SU-DHL-6 (cell line): ENCODE data around the gene S100A16.
"Not testable (repeated sequence)": the region's sequence is repeated elsewhere in the genome, so short reads cannot be mapped to it uniquely, and the experiment has no call there.

Experiments used
- H2AFZ ChIP-seq: fragments of 200-600 bp; sonication (generic); 2 replicates; pipeline ENCODE4 v1.6.1; 2014; ENCODE audit warnings: low read depth, mild to moderate bottlenecking, moderate library complexity, mixed read lengths, antibody characterized with exemption, low read length; ENCODE audit not compliant: severe bottlenecking
- H3F3A ChIP-seq: fragments of 200-600 bp; shearing (Covaris generic); 2 replicates; pipeline ENCODE4 v1.6.0; 2016; ENCODE audit warnings: antibody characterized with exemption, mild to moderate bottlenecking; ENCODE audit not compliant: insufficient read depth
- H3K27ac ChIP-seq: fragments of 200-600 bp; sonication (generic); 2 replicates; pipeline ENCODE4 v1.5.1; 2016; ENCODE audit warnings: low read depth, mild to moderate bottlenecking, low read length, moderate library complexity, mixed read lengths
- H3K27me3 ChIP-seq: fragments of 200-600 bp; sonication (generic), shearing (Covaris generic); 2 replicates; pipeline ENCODE4 v1.6.0; 2014; ENCODE audit warnings: mild to moderate bottlenecking, low read length
- H3K36me3 ChIP-seq: fragments of 200-600 bp; sonication (generic); 2 replicates; pipeline ENCODE4 v1.6.1; 2014; ENCODE audit warnings: mild to moderate bottlenecking, low read length, mixed read lengths
- H3K4me2 ChIP-seq: fragments of 300-600, 200-600 bp; shearing (Covaris generic), sonication (generic); 2 replicates; pipeline ENCODE4 v1.6.0; 2014; ENCODE audit warnings: low read length, low read depth, mild to moderate bottlenecking; ENCODE audit not compliant: poor library complexity, severe bottlenecking
- H3K4me3 ChIP-seq: fragments of 200-600 bp; sonication (generic); 2 replicates; pipeline ENCODE4 v1.5.1; 2014; ENCODE audit warnings: antibody characterized with exemption, low read length, mild to moderate bottlenecking, mixed read lengths; ENCODE audit not compliant: insufficient read depth, poor library complexity, severe bottlenecking
- H3K79me2 ChIP-seq: fragments of 200-600 bp; sonication (generic); 2 replicates; pipeline ENCODE4 v1.6.1; 2014; ENCODE audit warnings: mild to moderate bottlenecking, low read length, moderate library complexity; ENCODE audit not compliant: insufficient read depth
- H3K9ac ChIP-seq: fragments of 200-600 bp; sonication (generic); 2 replicates; pipeline ENCODE4 v1.7.0; 2014; ENCODE audit warnings: mild to moderate bottlenecking, low read length
- H3K9me2 ChIP-seq: fragments of 200-600 bp; sonication (generic); replicated peaks from 2 replicates; pipeline ENCODE4 v1.6.1; 2014; ENCODE audit warnings: low read length; ENCODE audit not compliant: insufficient read depth
- H3K9me3 ChIP-seq: fragments of 200-600 bp; sonication (generic); 2 replicates; pipeline ENCODE4 v1.6.1; 2014; ENCODE audit warnings: low read length, mixed read lengths; ENCODE audit not compliant: insufficient read depth
- H4K20me1 ChIP-seq: fragments of 200-600 bp; sonication (generic); 2 replicates; pipeline ENCODE4 v1.6.1; 2014; ENCODE audit warnings: low read depth, mild to moderate bottlenecking, antibody characterized with exemption, low read length, moderate library complexity, mixed read lengths
- EZH2phosphoT487 ChIP-seq: fragments of 200-600 bp; sonication (generic), shearing (Covaris generic); conservative IDR thresholded peaks from 2 replicates; pipeline ENCODE4 v1.6.1; 2018; ENCODE audit warnings: mild to moderate bottlenecking, antibody characterized with exemption, low read length, moderate library complexity, mixed read lengths
- TF ChIP-seq, protein P1 (sequence below): fragments of 200-600 bp; sonication (generic); IDR thresholded peaks from one replicate; pipeline ENCODE4 v1.5.1; 2017; ENCODE audit warnings: antibody characterized with exemption, mild to moderate bottlenecking, low read length, moderate library complexity; ENCODE audit not compliant: insufficient read depth, poor library complexity, severe bottlenecking

Gene S100A16

DNA sequence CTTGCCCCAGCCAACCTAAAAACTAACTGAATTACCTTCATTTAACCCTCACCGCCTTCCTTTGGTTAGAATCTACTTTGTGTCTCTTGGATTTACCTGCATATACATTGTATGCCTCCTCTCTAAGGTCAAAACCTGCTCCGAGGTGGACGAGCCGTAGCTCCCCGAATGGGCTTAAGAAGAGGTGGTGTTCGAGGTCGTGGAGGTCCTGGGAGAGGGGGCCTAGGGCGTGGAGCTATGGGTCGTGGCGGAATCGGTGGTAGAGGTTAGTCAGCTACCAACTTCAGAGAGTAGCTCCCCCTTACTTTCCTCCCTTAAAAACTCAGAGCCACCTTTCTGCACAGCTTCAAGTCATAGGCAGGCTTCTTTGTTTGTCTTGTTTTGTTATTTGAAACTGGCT, 30.2 kb upstream of the S100A16 start:
- Histone ChIP-seq H4K20me1 (no peaks in the 10 kb centered on the region), H3K79me2 (no peaks in the 10 kb centered on the region), H3K4me2 (no peak overlapping the region), H3K36me3 (peaks cover 50% of the 10 kb centered on the region; the same call in 1 of the 2 replicates), H3K9ac (no peak overlapping the region), H2AFZ (no peak overlapping the region), H3K9me2 (no peaks in the 10 kb centered on the region), H3K4me3 (no peak overlapping the region), H3F3A (peaks cover 15% of the 10 kb centered on the region; the same call in 1 of the 2 replicates), H3K9me3 (no peaks in the 10 kb centered on the region), H3K27me3 (no peaks in the 10 kb centered on the region), H3K27ac (no peak overlapping the region)
- TF ChIP-seq, protein P1, sequence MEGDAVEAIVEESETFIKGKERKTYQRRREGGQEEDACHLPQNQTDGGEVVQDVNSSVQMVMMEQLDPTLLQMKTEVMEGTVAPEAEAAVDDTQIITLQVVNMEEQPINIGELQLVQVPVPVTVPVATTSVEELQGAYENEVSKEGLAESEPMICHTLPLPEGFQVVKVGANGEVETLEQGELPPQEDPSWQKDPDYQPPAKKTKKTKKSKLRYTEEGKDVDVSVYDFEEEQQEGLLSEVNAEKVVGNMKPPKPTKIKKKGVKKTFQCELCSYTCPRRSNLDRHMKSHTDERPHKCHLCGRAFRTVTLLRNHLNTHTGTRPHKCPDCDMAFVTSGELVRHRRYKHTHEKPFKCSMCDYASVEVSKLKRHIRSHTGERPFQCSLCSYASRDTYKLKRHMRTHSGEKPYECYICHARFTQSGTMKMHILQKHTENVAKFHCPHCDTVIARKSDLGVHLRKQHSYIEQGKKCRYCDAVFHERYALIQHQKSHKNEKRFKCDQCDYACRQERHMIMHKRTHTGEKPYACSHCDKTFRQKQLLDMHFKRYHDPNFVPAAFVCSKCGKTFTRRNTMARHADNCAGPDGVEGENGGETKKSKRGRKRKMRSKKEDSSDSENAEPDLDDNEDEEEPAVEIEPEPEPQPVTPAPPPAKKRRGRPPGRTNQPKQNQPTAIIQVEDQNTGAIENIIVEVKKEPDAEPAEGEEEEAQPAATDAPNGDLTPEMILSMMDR, result no peak
- TF ChIP-seq EZH2phosphoT487, result no peak

DNA sequence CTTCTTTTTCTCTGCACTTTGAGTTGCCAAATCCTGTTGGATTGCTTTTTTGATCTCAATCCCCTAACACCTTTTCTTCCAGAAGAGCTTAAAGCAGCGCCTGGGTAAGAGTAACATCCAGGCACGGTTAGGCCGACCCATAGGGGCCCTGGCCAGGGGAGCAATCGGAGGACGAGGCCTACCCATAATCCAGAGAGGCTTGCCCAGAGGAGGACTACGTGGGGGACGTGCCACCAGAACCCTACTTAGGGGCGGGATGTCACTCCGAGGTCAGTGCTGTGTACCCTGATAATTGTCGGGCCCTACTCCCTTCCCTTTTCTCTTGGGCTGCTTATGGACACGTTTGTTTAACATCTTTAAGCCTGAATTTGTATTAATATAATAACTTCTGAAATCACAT, 29.2 kb upstream of the S100A16 start:
- Histone ChIP-seq H3K27me3 (no peaks in the 10 kb centered on the region), H3K9ac (no peak overlapping the region), H2AFZ (no peak overlapping the region), H3F3A (peaks cover 20% of the 10 kb centered on the region; the same call in 1 of the 2 replicates), H4K20me1 (no peaks in the 10 kb centered on the region), H3K79me2 (no peaks in the 10 kb centered on the region), H3K4me3 (no peak overlapping the region), H3K9me2 (no peaks in the 10 kb centered on the region), H3K4me2 (no peak overlapping the region), H3K27ac (no peak overlapping the region), H3K9me3 (no peaks in the 10 kb centered on the region), H3K36me3 (peaks cover 55% of the 10 kb centered on the region)
- TF ChIP-seq, protein P1, result no peak
- TF ChIP-seq EZH2phosphoT487, result no peak

DNA sequence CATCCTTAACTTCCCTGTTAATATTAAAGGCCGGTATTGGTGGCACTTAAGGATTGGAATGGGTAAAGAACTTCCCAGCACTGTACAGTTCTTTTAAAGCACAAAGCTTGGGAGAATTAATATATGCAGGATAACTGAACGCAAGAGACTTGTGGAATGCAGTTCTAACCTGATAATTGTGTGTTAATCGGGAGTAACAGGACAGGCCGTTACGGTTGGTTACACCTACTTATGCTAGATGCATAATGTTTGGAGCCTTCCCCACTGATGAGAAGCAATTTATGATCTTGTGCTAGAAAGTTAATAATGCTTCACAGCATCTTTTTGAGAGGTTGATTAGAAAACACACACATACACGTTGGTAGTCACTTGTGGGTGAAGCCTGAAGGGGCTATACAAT, 27.9 kb upstream of the S100A16 start:
- Histone ChIP-seq H3K27ac (no peak overlapping the region), H2AFZ (no peak overlapping the region), H3F3A (peaks cover 28% of the 10 kb centered on the region; the same call in 1 of the 2 replicates), H3K36me3 (peaks cover 68% of the 10 kb centered on the region), H3K9me3 (no peaks in the 10 kb centered on the region), H3K9ac (no peak overlapping the region), H3K27me3 (no peaks in the 10 kb centered on the region), H3K4me3 (no peak overlapping the region), H3K79me2 (peaks cover 12% of the 10 kb centered on the region), H4K20me1 (no peaks in the 10 kb centered on the region), H3K4me2 (no peak overlapping the region), H3K9me2 (no peaks in the 10 kb centered on the region)
- no peak for TF ChIP-seq EZH2phosphoT487

DNA sequence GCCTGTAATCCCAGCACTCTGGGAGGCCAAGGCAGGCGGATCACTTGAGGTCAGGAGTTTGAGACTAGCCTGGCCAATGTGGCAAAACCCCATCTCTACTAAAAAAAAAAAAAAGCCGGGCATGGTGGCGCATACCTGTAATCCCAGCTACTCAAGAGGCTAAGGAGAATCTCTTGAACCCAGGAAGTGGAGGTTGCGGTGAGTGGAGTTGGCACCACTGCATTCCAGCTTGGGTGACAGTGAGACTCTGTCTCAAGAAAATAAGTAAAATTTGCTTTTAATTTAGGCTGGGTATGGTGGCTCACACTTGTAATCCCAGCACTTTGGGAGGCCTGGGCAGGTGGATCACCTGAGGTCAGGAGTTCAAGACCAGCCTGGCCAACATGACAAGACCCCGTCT, 27.3 kb upstream of the S100A16 start:
- H4K20me1 ChIP-seq, H3K4me3 ChIP-seq, H3K27me3 ChIP-seq, H3K9me3 ChIP-seq, H3K9ac ChIP-seq, H3K27ac ChIP-seq, H2AFZ ChIP-seq, H3K9me2 ChIP-seq, H3K4me2 ChIP-seq: not testable (repeated sequence)
- Histone ChIP-seq H3K79me2 (peaks cover 18% of the 10 kb centered on the region), H3K36me3 (peaks cover 68% of the 10 kb centered on the region), H3F3A (peaks cover 26% of the 10 kb centered on the region; the same call in 1 of the 2 replicates)
